HL-60 (cell line): ENCODE data around the gene COPS8.

Source experiments
- DNase-seq, 2 experiments: peaks; one replicate each; pipeline ENCODE4 v3.0.0-alpha.2; 2010 to 2020; ENCODE audit warnings: low read depth in 1 of 2, low spot score in 1 of 2
- H3K27ac ChIP-seq: fragments of 250-450 bp; sonication (Bioruptor Pico); replicated peaks from 2 replicates; pipeline ENCODE4 v1.5.1; 2020; ENCODE audit warnings: mild to moderate bottlenecking, moderate library complexity
- H3K27me3 ChIP-seq: fragments of 250-450 bp; sonication (Bioruptor Pico); 2 replicates; pipeline ENCODE4 v1.5.1; 2021; ENCODE audit warnings: mild to moderate bottlenecking, moderate library complexity; ENCODE audit not compliant: insufficient read depth, poor library complexity, severe bottlenecking
- H3K4me3 ChIP-seq: replicated peaks from 2 replicates; pipeline ENCODE4 v1.5.1; 2011; ENCODE audit warnings: mild to moderate bottlenecking, control low read depth, low read length; ENCODE audit not compliant: insufficient read depth
- CTCF ChIP-seq: IDR thresholded peaks from one replicate; pipeline ENCODE4 v1.5.1; 2011; ENCODE audit warnings: low read length, control low read depth, inconsistent platforms; ENCODE audit not compliant: insufficient read depth
- GABPA ChIP-seq: IDR thresholded peaks from 2 replicates; pipeline ENCODE4 v1.6.1; 2012; ENCODE audit warnings: low read depth
- POLR2AphosphoS5 ChIP-seq: IDR thresholded peaks from 2 replicates; pipeline ENCODE4 v1.6.1; 2012; ENCODE audit warnings: low read depth
- REST ChIP-seq: IDR thresholded peaks from 2 replicates; pipeline ENCODE4 v1.6.1; 2012; ENCODE audit warnings: low read depth; ENCODE audit not compliant: insufficient replicate concordance
- SPI1 ChIP-seq: IDR thresholded peaks from 2 replicates; pipeline ENCODE4 v1.6.1; 2012; ENCODE audit warnings: low read depth, mild to moderate bottlenecking, borderline replicate concordance

The COPS8 gene

GRCh38 chr2:237147317-237147716, 61.6 kb downstream of the COPS8 start:
- Histone ChIP-seq H3K27ac (no peak overlapping the region), H3K4me3 (no peak overlapping the region), H3K27me3 (no peaks in the 10 kb centered on the region)
- DNase-seq: no peak
- TF ChIP-seq REST (no peak), CTCF (no peak)

GRCh38 chr2:237148624-237149023, 62.9 kb downstream of the COPS8 start:
- Histone ChIP-seq H3K27ac (no peak overlapping the region), H3K4me3 (no peak overlapping the region), H3K27me3 (no peaks in the 10 kb centered on the region)
- no peak for DNase-seq
- TF ChIP-seq SPI1: no peak
- TF ChIP-seq CTCF: no peak
- no peak for TF ChIP-seq GABPA
- TF ChIP-seq POLR2AphosphoS5: no peak
- no peak for TF ChIP-seq REST

- H3K4me3 ChIP-seq: no peak overlapping the region
- TF ChIP-seq SPI1: no peak
- no peak for TF ChIP-seq CTCF
- TF ChIP-seq REST: no peak
- no peak for TF ChIP-seq GABPA
- no peak for TF ChIP-seq POLR2AphosphoS5
- DNase-seq: no peak
- no peak overlapping the region for H3K27ac ChIP-seq
- no peaks in the 10 kb centered on the region for H3K27me3 ChIP-seq
These were observed 63.7 kb downstream of the COPS8 start for GRCh38 chr2:237149425-237149824.
